Breast epithelium (tissue), 4 donors: ENCODE measurements around the gene SMO. TPM values are rescaled to one million over a fixed set of nuclear protein-coding genes. Genes with fewer than 3 reads are reported as not detected.
A peak's percentile ranks its signal among the peaks of the same experiment; 100 is the strongest.

Experiments
- DNase-seq, 2 donors: peaks; one replicate each; pipeline ENCODE4 v3.0.0-alpha.2; 2019; ENCODE audit warnings: low spot score in 2 of 2
- H3K27ac ChIP-seq, 2 donors: fragments of 200-600 bp; sonication (generic) in 1 of 2; one replicate each; pipeline ENCODE4 v1.5.1; 2016 to 2019; ENCODE audit warnings: mild to moderate bottlenecking in 1 of 2
- H3K27me3 ChIP-seq, 2 donors: fragments of 200-600 bp; sonication (generic) in 1 of 2; one replicate each; pipeline versions ENCODE4 v1.5.1 to v1.6.0; 2017 to 2019; ENCODE audit warnings: control low read depth in 1 of 2, mild to moderate bottlenecking in 1 of 2
- H3K36me3 ChIP-seq: fragments of 200-600 bp; one replicate; pipeline ENCODE4 v1.5.1; 2019
- H3K4me1 ChIP-seq, 2 donors: fragments of 200-600 bp; sonication (generic); one replicate each; pipeline ENCODE4 v1.5.1; 2016 to 2019; ENCODE audit warnings: control low read depth in 1 of 2
- H3K4me3 ChIP-seq, 3 donors: fragments of 200-600 bp; sonication (generic); 1 replicate in 2 of 3; 2 replicates in 1 of 3; pipeline ENCODE4 v1.5.1; 2016 to 2019; ENCODE audit warnings: mild to moderate bottlenecking in 3 of 3, moderate library complexity in 2 of 3
- H3K9me3 ChIP-seq, 2 donors: fragments of 200-600 bp; sonication (generic) in 1 of 2; one replicate each; pipeline ENCODE4 v1.5.1; 2016 to 2019; ENCODE audit warnings: control low read depth in 1 of 2
- CTCF ChIP-seq, 3 donors: fragments of 450-650 bp; IDR thresholded peaks; one replicate each; pipeline ENCODE4 v1.5.1; 2016 to 2017; ENCODE audit warnings: antibody characterized with exemption in 3 of 3, mild to moderate bottlenecking in 3 of 3, moderate library complexity in 3 of 3
- POLR2A ChIP-seq: fragments of 450-650 bp; IDR thresholded peaks from one replicate; pipeline ENCODE4 v1.6.1; 2016; ENCODE audit warnings: antibody characterized with exemption, mild to moderate bottlenecking, moderate library complexity
- POLR2AphosphoS5 ChIP-seq, 3 donors: sonication (generic); formaldehyde crosslinking; IDR thresholded peaks; one replicate each; pipeline ENCODE4 v1.6.1; 2017; ENCODE audit warnings: antibody characterized with exemption in 3 of 3
- intact Hi-C: fragments of 100-400 bp; cut with DNase I; formaldehyde crosslinking; loops from one replicate; pipeline ENCODE4 v1.15.1; 2023; ENCODE audit warnings: low total_unique reads
- total RNA-seq, 3 donors: library from RNA; depleted of rRNA; stranded (reverse); fragments of >200 nt; gene quantifications; one replicate each; pipeline ENCODE4 v1.1.0, GENCODE V29; 2016

The SMO gene
- total RNA-seq, 3 donors from 2014 or later: 6.2 to 11.8 (median 10.2) TPM

DNA sequence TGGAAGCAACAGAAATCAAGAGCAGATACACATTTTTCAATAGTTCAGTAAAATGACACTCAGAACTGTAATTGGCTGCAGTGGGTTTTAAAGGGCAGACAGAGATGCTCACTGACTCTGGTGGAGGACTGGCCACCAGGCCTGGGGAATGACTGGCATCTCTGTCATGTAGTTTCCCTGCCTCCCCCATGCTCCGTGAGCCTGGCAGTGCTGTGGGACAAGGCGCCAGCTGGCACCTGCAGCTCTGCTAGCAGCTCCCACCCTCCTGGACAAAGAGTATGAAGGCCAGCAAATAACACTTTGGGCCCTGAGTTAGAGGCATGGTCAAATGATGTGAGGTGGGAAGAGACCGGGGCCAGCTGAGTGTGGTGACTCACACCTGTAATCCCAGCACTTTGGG, 28.9 kb upstream of the SMO start:
- Histone ChIP-seq H3K9me3 (no peaks in the 10 kb centered on the region), H3K27me3 (no peaks in the 10 kb centered on the region), H3K27ac (no peak overlapping the region), H3K36me3 (no peaks in the 10 kb centered on the region), H3K4me1 (no peaks in the 10 kb centered on the region), H3K4me3 (no peak overlapping the region)
- TF ChIP-seq POLR2AphosphoS5 (IDR thresholded peaks at IDR 0.05) (no peak), CTCF (IDR thresholded peaks at IDR 0.05) (no peak), POLR2A (no peak)
- DNase-seq: no peak
- intact Hi-C loops: no loop called here

- Histone ChIP-seq H3K9me3 (no peaks in the 10 kb centered on the region), H3K36me3 (no peaks in the 10 kb centered on the region), H3K27me3 (no peaks in the 10 kb centered on the region), H3K4me3 (no peak overlapping the region), H3K4me1 (no peaks in the 10 kb centered on the region), H3K27ac (no peak overlapping the region)
- intact Hi-C loops: no loop called here
- DNase-seq: no peak
- TF ChIP-seq POLR2AphosphoS5 (IDR thresholded peaks at IDR 0.05): no peak
- no peak for TF ChIP-seq CTCF (IDR thresholded peaks at IDR 0.05)
- TF ChIP-seq POLR2A: no peak
Observed at GRCh38 chr7:129160161-129160905, 28.1 kb upstream of the SMO start.

- no peaks in the 10 kb centered on the region for H3K9me3 ChIP-seq
- H3K4me3 ChIP-seq: no peak overlapping the region
- H3K27ac ChIP-seq: no peak overlapping the region
- intact Hi-C loops: no loop called here
- no peak for TF ChIP-seq POLR2AphosphoS5 (IDR thresholded peaks at IDR 0.05)
- TF ChIP-seq CTCF (IDR thresholded peaks at IDR 0.05): no peak
- TF ChIP-seq POLR2A: no peak
- no peaks in the 10 kb centered on the region for H3K36me3 ChIP-seq
- DNase-seq: no peak
- no peaks in the 10 kb centered on the region for H3K27me3 ChIP-seq
- no peaks in the 10 kb centered on the region for H3K4me1 ChIP-seq
Observed at GRCh38 chr7:129161524-129162225, 26.8 kb upstream of the SMO start.

- Histone ChIP-seq H3K4me1 (no peaks in the 10 kb centered on the region), H3K4me3 (no peak overlapping the region), H3K36me3 (no peaks in the 10 kb centered on the region), H3K27ac (no peak overlapping the region), H3K9me3 (no peaks in the 10 kb centered on the region), H3K27me3 (no peaks in the 10 kb centered on the region)
- intact Hi-C loops: no loop called here
- DNase-seq: no peak
- no peak for TF ChIP-seq CTCF (IDR thresholded peaks at IDR 0.05)
- no peak for TF ChIP-seq POLR2A
- no peak for TF ChIP-seq POLR2AphosphoS5 (IDR thresholded peaks at IDR 0.05)
Observed at GRCh38 chr7:129162732-129163131, 25.7 kb upstream of the SMO start.

DNA sequence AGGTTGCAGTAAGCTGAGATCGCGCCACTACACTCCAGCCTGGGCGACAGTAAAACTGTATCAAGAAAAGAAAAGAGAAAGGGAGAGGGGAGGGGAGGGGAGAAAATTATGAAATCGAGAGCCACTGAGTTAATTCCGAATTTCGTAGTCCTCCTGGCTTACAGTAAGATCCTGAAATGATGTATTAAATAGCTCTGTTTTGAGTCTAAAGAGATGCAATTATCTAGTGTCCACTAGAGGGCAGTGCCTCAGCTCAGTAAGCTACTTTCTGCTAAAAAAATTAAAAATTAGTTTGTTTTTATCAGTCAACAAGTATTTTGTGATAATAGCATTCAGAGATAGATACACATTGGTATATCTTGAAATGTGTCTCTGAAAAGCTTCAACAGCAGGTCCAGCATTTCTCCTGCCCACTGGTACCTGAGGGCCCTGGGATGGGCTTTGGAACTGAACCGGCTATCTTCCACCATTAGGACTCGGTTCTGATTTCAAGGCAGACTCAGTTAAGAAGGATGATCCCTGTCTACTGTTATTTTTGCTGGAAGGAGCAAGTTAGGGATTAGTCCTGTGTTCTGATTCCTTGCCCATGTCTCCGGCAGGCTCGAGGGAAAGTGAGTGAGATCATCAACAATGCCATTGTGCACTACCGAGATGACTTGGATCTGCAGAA, 24.4 kb upstream of the SMO start:
- no peaks in the 10 kb centered on the region for H3K36me3 ChIP-seq
- intact Hi-C loops: loop anchor here (1.0 kb wide), 1 partner anchor 49 kb away; no protein-coding TSS in a partner anchor
- no peak overlapping the region for H3K4me3 ChIP-seq
- DNase-seq: no peak
- no peak overlapping the region for H3K27ac ChIP-seq
- TF ChIP-seq POLR2A: no peak
- TF ChIP-seq POLR2AphosphoS5 (IDR thresholded peaks at IDR 0.05): no peak
- peak in 2 of 3 donors; percentile 61 to 63 for TF ChIP-seq CTCF (IDR thresholded peaks at IDR 0.05)
- H3K4me1 ChIP-seq: no peaks in the 10 kb centered on the region
- H3K9me3 ChIP-seq: no peaks in the 10 kb centered on the region
- H3K27me3 ChIP-seq: no peaks in the 10 kb centered on the region
